ENCODE measurements around the gene EMID1. TPM values are rescaled to one million over a fixed set of nuclear protein-coding genes. Genes with fewer than 3 reads are reported as not detected.
A peak's percentile ranks its signal among the peaks of the same experiment; 100 is the strongest.

The EMID1 gene
- total RNA-seq, 1 experiment from 2014 or later: 4.5 TPM

- Histone ChIP-seq H3K36me3 (replicated peaks; ENCODE audit: control insufficient read depth, insufficient read depth, low read length) (peaks cover 29% of the 10 kb centered on the region), H3K27me3 (ENCODE audit: control insufficient read depth, insufficient read depth, low read length) (no peaks in the 10 kb centered on the region), H3K4me3 (ENCODE audit: insufficient read depth, low read depth, low read length) (no peak overlapping the region)
- DNase-seq: no peak
These were observed 60.2 kb downstream of the EMID1 start for GRCh38 chr22:29265929-29266328.

DNA sequence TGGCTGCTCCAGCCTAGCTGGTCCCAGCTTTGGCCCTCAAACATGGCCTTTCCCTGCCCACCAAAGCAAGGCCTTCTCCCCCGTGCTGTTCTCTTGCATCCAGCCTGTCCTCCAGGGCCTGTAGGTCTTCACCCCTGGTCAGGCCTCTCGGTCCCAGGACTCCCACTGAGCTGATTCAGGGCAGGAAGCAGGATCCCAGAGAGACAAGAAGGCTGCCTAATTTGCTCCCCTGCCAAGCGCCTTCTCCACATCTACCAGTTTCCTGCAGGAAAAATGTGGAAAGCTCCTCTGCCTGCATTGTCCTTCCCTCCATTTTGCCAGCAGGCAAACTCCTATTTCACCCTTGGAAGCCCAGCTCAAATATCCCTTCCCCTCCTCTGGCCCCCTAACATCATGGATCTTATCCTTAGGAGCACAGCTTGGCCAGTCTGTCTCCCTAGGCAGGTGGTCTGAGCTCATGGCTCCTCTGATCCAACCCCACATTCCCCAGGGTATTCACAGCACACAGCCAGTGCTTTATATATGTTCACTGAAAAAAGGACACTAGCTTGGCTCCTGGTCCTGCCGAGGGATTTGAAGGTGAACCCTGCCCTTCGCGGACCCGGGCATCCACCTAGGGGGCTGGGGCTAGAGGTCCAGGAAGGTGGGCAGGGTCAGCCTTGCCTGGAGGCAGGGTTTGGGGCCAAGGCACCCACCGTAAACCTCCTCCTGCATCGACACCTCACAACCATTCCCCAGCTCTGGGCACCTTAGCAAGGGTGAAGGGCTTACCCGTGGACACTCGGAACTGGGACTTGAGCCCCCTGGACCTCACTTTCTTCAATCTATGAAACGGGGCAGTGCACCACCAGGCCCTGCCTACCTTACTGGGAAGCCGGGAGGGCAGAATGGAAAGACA, 61.1 kb downstream of the EMID1 start:
- peak; percentile 63 for DNase-seq
- peak overlapping the region; percentile 99 for H3K4me3 ChIP-seq (ENCODE audit: insufficient read depth, low read depth, low read length)
- H3K27me3 ChIP-seq (ENCODE audit: control insufficient read depth, insufficient read depth, low read length): no peaks in the 10 kb centered on the region
- H3K36me3 ChIP-seq (replicated peaks; ENCODE audit: control insufficient read depth, insufficient read depth, low read length): peaks cover 34% of the 10 kb centered on the region

DNA sequence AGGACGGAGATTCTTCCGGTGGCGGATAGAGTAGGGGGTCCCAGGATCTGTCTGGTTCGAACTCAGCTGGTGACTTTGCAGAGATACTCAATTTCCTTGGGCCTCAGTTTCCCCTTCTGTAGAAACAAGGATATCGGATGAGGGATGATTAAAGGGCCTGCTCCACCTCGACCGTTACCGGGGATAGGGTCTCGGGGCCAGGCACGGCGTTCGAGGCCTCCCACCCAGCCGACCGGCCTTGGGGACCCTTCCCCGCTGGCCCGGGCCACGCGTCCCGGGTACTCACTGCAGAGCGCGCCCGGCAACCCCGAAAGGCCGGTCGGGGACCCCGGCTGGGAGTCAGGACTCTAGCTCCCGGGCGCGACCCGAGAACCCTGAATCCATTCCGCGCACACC, 61.8 kb downstream of the EMID1 start:
- Histone ChIP-seq H3K4me3 (ENCODE audit: insufficient read depth, low read depth, low read length) (peak overlapping the region; percentile 99), H3K36me3 (replicated peaks; ENCODE audit: control insufficient read depth, insufficient read depth, low read length) (peaks cover 37% of the 10 kb centered on the region), H3K27me3 (ENCODE audit: control insufficient read depth, insufficient read depth, low read length) (no peaks in the 10 kb centered on the region)
- DNase-seq: no peak

DNA sequence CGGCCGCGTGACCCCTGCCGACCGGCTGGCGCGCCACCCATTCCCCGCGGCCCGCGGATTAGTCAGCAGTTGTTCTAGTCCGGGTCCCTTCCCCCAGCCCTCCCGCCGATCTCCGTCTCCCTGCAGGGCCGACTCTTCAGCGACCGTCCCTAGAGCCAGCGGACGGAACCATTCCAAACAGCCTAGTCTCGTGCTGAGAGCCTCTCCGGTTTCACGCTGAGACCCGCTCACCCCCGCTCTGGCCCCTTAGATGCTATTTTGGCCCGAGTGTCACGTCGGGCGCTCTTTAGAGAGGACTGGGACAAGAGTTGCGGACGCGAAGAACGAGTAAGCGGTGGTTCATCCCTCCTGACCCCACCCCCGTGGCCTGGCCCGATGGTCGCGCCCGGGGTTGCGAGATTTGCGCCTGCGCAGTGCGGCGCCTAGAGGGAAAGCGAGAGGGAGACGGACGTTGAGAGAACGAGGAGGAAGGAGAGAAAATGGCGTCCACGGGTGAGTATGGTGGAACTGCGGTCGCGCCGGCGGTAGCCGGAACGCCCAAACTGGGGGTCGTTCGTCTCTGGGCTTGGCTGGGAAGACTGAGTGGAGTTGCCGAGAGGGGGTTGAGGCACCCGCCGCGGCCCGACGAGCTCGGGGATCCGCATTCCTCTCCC, 62.3 kb downstream of the EMID1 start, which contains the start of the genes EWSR1 and RHBDD3:
Gene EWSR1, plus strand, starts transcription at position 411 of the 653 bp plus-strand sequence. Its CDS starts 69 bp downstream, at position 480.
Gene RHBDD3, minus strand, starts transcription at position 124 of the 653 bp plus-strand sequence. CDS start 2,355 bp downstream, outside the sequence.
- Histone ChIP-seq H3K4me3 (ENCODE audit: insufficient read depth, low read depth, low read length) (peak within 1 kb of the TSS; percentile 99), H3K36me3 (replicated peaks; ENCODE audit: control insufficient read depth, insufficient read depth, low read length) (peaks cover 41% of the 10 kb centered on the region), H3K27me3 (ENCODE audit: control insufficient read depth, insufficient read depth, low read length) (no peaks in the 10 kb centered on the region)
- DNase-seq: peak; percentile 97

DNA sequence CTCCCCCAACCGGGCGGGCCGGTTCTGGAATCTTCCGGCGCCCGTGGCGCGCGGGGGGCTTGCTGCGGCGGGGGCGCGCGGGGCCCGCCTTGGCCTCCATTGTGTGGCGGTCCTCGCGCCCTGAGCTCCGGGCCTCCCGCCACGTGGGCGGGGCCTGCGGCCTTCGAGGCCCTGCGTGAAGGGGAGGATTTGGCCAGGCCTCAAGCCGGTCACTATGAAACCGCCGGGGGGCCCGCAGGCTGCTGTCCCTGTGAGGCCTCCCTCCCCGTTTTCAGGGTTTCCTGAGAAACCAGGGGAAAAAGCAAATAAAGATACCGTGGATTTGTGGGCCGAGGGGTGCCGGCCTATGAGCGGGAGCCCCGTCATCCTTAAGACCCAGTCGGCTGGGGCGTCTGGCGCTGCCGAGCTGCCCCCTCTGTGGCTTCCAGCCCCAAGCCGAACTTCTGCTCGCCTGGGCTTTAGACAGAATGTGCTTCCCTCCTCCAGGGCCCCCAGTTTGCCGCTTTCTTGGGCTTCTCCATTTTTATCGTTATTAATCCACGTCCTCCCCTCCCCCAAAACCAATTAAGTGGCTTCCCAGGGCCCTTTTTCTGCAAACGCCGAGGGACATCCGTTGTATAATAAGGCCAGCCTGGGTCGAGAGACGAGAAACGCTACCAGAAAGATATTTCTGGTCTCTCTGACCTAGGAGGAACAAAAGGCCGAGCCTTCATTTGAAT, 63.0 kb downstream of the EMID1 start:
- no peaks in the 10 kb centered on the region for H3K27me3 ChIP-seq (ENCODE audit: control insufficient read depth, insufficient read depth, low read length)
- peaks cover 44% of the 10 kb centered on the region for H3K36me3 ChIP-seq (replicated peaks; ENCODE audit: control insufficient read depth, insufficient read depth, low read length)
- peak; percentile 90 for DNase-seq
- peak overlapping the region; percentile 99 for H3K4me3 ChIP-seq (ENCODE audit: insufficient read depth, low read depth, low read length)

GRCh38 chr22:29269230-29269604, 63.5 kb downstream of the EMID1 start:
- Histone ChIP-seq H3K4me3 (ENCODE audit: insufficient read depth, low read depth, low read length) (peak overlapping the region; percentile 99), H3K27me3 (ENCODE audit: control insufficient read depth, insufficient read depth, low read length) (no peaks in the 10 kb centered on the region), H3K36me3 (replicated peaks; ENCODE audit: control insufficient read depth, insufficient read depth, low read length) (peaks cover 48% of the 10 kb centered on the region)
- no peak for DNase-seq

DNA sequence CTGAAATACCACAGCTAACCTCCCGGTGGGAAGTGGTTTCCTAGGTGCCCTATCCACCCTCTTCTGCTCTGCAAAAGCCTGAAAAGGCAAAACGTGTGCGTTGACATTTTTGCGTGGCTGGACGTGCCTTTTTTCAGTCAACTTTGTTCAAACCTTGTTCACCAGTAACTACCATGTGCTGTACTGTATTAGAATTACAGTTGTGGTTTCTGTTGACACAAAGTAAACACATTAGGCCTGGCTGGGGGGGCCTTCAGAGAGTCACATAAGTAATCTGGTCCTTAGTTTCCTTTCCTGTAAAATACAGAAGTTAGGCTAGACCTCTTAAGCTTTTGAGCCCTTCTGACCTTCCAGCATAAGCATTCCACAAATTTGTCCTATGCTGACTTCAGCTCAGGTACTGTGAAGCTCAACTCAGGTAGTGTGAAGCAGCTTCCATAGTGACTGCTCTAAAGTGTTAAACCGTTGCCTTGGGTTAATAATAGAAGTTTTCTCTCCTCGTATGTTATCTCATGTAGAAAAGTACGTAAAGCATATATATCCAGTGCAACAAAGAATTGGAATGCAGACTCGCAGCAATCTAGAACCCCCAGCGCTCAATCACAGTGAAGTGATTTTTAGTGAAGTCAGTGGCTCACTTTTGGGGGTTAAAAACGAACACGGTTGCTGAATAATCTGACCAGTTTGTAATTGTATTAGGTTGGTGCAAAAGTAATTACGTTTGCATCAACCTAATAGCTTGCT, 64.2 kb downstream of the EMID1 start:
- Histone ChIP-seq H3K4me3 (ENCODE audit: insufficient read depth, low read depth, low read length) (peak overlapping the region; percentile 99), H3K36me3 (replicated peaks; ENCODE audit: control insufficient read depth, insufficient read depth, low read length) (peaks cover 47% of the 10 kb centered on the region), H3K27me3 (ENCODE audit: control insufficient read depth, insufficient read depth, low read length) (no peaks in the 10 kb centered on the region)
- DNase-seq: no peak

- H3K4me3 ChIP-seq (ENCODE audit: insufficient read depth, low read depth, low read length): no peak overlapping the region
- no peak for DNase-seq
These were observed 65.0 kb downstream of the EMID1 start for GRCh38 chr22:29270475-29271271.

GRCh38 chr22:29272624-29273023, 66.9 kb downstream of the EMID1 start:
- Histone ChIP-seq H3K36me3 (replicated peaks; ENCODE audit: control insufficient read depth, insufficient read depth, low read length) (peaks cover 51% of the 10 kb centered on the region), H3K27me3 (ENCODE audit: control insufficient read depth, insufficient read depth, low read length) (no peaks in the 10 kb centered on the region)

More at GRCh38 chr22:29270475-29271271, 65.0 kb downstream of the EMID1 start:
- Histone ChIP-seq H3K36me3 (replicated peaks; ENCODE audit: control insufficient read depth, insufficient read depth, low read length) (peaks cover 49% of the 10 kb centered on the region), H3K27me3 (ENCODE audit: control insufficient read depth, insufficient read depth, low read length) (no peaks in the 10 kb centered on the region)

DNA sequence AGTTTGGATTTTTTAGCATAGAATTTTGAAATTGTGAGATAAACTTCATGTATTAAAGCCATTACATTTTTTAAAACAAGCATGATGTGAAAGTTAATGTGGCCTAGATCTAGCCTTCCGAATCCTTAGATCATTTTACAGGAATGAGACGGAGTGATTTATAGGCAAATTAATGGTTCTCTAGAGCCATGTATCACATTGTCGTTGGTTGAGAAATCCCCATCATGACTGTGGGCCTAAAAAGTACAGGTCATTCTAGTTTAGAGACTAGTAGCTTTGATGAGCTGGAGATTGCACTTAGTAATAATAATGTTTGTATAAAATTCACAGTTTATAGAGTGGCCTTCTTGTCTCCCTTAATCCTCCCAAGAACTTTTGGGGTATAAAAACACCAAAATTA, 69.5 kb downstream of the EMID1 start:
- H3K4me3 ChIP-seq (ENCODE audit: insufficient read depth, low read depth, low read length): no peak overlapping the region
- DNase-seq: no peak
- peaks cover 59% of the 10 kb centered on the region for H3K36me3 ChIP-seq (replicated peaks; ENCODE audit: control insufficient read depth, insufficient read depth, low read length)
- no peaks in the 10 kb centered on the region for H3K27me3 ChIP-seq (ENCODE audit: control insufficient read depth, insufficient read depth, low read length)

More at GRCh38 chr22:29272624-29273023, 66.9 kb downstream of the EMID1 start:
- no peak for DNase-seq
- H3K4me3 ChIP-seq (ENCODE audit: insufficient read depth, low read depth, low read length): no peak overlapping the region

GRCh38 chr22:29275819-29276565, 70.3 kb downstream of the EMID1 start:
- Histone ChIP-seq H3K27me3 (ENCODE audit: control insufficient read depth, insufficient read depth, low read length) (no peaks in the 10 kb centered on the region), H3K36me3 (replicated peaks; ENCODE audit: control insufficient read depth, insufficient read depth, low read length) (peaks cover 55% of the 10 kb centered on the region), H3K4me3 (ENCODE audit: insufficient read depth, low read depth, low read length) (no peak overlapping the region)
- DNase-seq: no peak

GRCh38 chr22:29277927-29278326, 72.2 kb downstream of the EMID1 start:
- Histone ChIP-seq H3K4me3 (ENCODE audit: insufficient read depth, low read depth, low read length) (no peak overlapping the region), H3K27me3 (ENCODE audit: control insufficient read depth, insufficient read depth, low read length) (no peaks in the 10 kb centered on the region), H3K36me3 (replicated peaks; ENCODE audit: control insufficient read depth, insufficient read depth, low read length) (peaks cover 55% of the 10 kb centered on the region)
- no peak for DNase-seq

DNA sequence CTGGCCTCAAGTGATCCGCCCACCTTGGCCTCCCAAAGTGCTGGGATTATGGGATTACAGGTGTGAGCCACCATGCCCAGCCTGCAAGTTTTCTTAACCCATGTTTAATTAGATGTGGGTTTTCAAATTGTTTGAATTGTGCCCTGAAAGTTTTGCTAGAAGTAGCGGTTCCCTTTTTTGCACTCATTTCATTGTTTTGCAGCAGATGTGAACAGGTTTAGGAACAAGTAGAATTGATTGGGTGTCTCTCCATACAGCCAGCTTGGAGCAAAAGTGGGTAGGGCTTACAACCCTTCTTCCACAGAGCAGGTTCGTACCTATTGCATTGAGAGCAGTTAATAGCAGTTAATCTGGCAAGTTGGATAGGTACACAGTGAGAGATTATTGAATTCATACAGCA, 78.5 kb downstream of the EMID1 start:
- peaks cover 53% of the 10 kb centered on the region for H3K36me3 ChIP-seq (replicated peaks; ENCODE audit: control insufficient read depth, insufficient read depth, low read length)
- no peak for DNase-seq
- no peak overlapping the region for H3K4me3 ChIP-seq (ENCODE audit: insufficient read depth, low read depth, low read length)
- no peaks in the 10 kb centered on the region for H3K27me3 ChIP-seq (ENCODE audit: control insufficient read depth, insufficient read depth, low read length)
